Measurements from ENCODE around the gene ARHGEF35. TPM values are rescaled to one million over a fixed set of nuclear protein-coding genes. Genes with fewer than 3 reads are reported as not detected.
"Not testable (repeated sequence)": the region's sequence is repeated elsewhere in the genome, so short reads cannot be mapped to it uniquely, and the experiment has no call there.

Gene ARHGEF35
- total RNA-seq, 1 donor from 2014 or later = 8.6 TPM

DNA sequence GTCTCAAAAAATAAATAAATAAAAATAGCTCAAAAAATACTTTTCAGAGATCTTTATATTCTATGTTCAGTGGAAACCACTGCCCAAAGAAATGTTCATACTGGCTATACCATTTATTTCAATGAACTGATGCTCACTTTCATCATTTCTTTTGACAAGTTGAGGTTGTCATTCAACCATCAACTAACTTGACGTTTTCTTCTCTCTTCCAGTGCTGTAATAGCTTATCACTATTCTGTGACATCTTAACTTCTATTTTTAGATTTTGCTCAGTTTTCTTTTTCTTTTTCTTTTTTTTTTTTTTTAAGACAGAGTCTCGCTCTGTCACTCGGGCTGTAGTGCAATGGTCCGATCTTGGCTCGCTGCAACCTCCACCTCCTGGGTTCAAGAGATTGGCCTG lies 21.0 kb downstream of the ARHGEF35 start:
- H3K27ac Mint-ChIP-seq = no peak overlapping the region
- no peaks in the 10 kb centered on the region for H3K9me3 Mint-ChIP-seq
- H3K36me3 Mint-ChIP-seq = no peaks in the 10 kb centered on the region
- H3K27me3 Mint-ChIP-seq = no peaks in the 10 kb centered on the region
- no peaks in the 10 kb centered on the region for H3K4me1 Mint-ChIP-seq (ENCODE audit: unreplicated experiment)
- no peak overlapping the region for H3K4me3 Mint-ChIP-seq
- TF ChIP-seq, protein P1, sequence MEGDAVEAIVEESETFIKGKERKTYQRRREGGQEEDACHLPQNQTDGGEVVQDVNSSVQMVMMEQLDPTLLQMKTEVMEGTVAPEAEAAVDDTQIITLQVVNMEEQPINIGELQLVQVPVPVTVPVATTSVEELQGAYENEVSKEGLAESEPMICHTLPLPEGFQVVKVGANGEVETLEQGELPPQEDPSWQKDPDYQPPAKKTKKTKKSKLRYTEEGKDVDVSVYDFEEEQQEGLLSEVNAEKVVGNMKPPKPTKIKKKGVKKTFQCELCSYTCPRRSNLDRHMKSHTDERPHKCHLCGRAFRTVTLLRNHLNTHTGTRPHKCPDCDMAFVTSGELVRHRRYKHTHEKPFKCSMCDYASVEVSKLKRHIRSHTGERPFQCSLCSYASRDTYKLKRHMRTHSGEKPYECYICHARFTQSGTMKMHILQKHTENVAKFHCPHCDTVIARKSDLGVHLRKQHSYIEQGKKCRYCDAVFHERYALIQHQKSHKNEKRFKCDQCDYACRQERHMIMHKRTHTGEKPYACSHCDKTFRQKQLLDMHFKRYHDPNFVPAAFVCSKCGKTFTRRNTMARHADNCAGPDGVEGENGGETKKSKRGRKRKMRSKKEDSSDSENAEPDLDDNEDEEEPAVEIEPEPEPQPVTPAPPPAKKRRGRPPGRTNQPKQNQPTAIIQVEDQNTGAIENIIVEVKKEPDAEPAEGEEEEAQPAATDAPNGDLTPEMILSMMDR (conservative IDR thresholded peaks at IDR 0.05) = no peak
- no peak for DNase-seq (ENCODE audit: extremely low spot score, unreplicated experiment)

DNA sequence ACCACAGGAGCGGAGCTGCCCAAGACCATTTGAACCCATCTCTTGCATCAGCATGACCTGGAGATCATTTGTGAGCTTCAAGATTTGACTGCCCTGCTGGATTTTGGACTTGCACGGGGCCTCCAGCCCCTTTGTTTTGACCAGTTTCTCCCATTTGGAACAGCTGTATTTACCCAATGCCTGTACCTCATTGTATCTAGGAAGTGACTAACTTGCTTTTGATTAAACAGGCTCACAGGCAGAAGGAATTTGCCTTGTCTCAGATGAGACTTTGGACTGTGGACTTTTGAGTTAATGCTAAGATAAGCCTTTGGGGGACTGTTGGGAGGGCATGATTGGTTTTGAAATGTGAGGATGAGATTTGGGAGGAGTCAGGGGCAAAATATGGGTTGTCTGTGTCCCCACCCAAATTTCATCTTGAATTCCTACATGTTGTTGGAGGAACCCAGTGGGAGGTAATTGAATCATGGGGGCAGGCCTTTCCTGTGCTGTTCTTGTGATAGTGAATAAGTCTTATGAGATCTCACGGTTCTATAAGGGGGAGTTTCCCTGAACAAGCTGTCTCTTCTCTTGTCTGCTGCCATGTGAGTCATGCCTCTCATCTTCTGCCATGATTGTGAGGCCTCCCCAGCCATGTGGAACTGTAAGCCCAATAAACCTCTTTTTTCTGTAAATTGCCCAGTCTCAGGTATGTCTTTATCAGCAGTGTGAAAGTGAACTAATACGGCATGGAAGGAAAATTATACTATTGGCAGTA lies 23.9 kb downstream of the ARHGEF35 start:
- not testable (repeated sequence) for H3K27ac Mint-ChIP-seq; H3K9me3 Mint-ChIP-seq; H3K4me1 Mint-ChIP-seq (ENCODE audit: unreplicated experiment); DNase-seq (ENCODE audit: extremely low spot score, unreplicated experiment); H3K27me3 Mint-ChIP-seq; H3K36me3 Mint-ChIP-seq; H3K4me3 Mint-ChIP-seq

DNA sequence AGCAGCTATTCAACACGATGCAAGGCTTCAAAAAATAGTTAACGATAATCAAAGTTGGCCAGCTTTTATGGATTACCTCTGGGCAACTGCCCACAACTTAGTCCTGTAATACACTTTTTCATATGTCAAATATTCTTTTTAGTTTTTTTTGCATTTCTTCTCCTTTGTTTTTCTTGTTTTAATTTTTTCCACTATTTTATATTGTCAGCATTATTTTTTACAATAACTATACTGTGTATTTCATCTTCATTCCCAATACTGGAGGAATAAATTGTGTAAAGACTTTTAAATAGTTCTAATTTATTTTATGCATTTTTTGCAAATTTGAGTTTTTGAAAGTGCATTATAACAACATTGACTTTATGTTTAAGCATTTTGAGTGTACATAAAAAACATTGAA lies 30.8 kb downstream of the ARHGEF35 start:
- DNase-seq (ENCODE audit: extremely low spot score, unreplicated experiment) = no peak
- Mint-ChIP-seq H3K4me3 (no peak overlapping the region), H3K9me3 (no peaks in the 10 kb centered on the region), H3K4me1 (ENCODE audit: unreplicated experiment) (no peaks in the 10 kb centered on the region), H3K27me3 (no peaks in the 10 kb centered on the region), H3K27ac (no peak overlapping the region), H3K36me3 (no peaks in the 10 kb centered on the region)
- TF ChIP-seq, protein P1 (conservative IDR thresholded peaks at IDR 0.05) = no peak

DNA sequence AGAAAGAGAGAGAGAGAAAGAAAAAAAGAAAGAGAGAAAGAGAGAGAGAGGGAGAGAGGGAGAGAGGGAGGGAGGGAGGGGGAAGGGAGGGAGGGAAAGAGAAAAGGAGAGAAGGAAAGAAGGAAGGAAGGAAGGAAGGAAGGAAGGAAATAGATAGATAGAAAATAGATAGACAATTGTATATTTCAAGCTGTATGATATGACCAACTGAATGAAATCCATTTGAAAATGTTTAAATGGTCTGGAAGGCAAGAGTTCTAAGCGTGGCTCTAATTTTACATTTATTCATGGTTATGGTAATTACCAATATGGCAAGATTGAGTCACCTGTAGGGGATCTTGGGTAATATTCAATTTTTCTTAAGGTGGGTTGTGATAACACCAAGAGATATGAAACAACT lies 36.8 kb downstream of the ARHGEF35 start:
- no peaks in the 10 kb centered on the region for H3K4me1 Mint-ChIP-seq (ENCODE audit: unreplicated experiment)
- no peak overlapping the region for H3K27ac Mint-ChIP-seq
- DNase-seq (ENCODE audit: extremely low spot score, unreplicated experiment) = no peak
- H3K36me3 Mint-ChIP-seq = no peaks in the 10 kb centered on the region
- H3K4me3 Mint-ChIP-seq = no peak overlapping the region
- no peaks in the 10 kb centered on the region for H3K9me3 Mint-ChIP-seq
- no peaks in the 10 kb centered on the region for H3K27me3 Mint-ChIP-seq
- TF ChIP-seq, protein P1 (conservative IDR thresholded peaks at IDR 0.05) = no peak

DNA sequence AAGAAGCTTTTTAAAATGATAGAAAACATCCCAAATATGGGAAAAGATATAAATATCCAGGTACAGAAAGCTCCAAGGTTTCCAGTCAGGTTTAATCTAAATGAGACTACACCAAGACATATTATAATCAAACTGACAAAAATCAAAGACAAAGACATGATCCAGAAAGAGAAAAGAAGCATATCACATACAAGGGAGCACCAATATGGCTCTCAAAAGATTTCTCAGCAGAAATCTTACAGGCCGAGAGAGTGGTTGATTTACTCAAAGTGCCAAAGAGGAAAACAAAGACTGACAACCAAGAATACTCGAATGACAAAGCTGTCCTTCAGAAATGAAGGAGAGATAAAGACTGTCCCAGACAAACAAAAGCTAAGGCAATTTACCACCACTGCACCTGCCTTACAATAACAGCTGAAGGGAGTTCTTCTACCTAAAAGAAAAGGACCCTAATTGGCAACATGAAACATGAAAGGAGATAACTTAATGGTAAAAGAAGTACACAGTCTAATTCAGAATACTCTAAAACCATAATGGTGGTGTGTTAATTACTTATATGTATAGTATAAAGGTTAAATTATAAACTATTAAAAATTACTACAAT lies 47.3 kb downstream of the ARHGEF35 start:
- TF ChIP-seq, protein P1 (conservative IDR thresholded peaks at IDR 0.05) = no peak
- Mint-ChIP-seq H3K9me3 (peaks cover 11% of the 10 kb centered on the region), H3K27ac (no peak overlapping the region), H3K27me3 (no peaks in the 10 kb centered on the region), H3K4me1 (ENCODE audit: unreplicated experiment) (no peaks in the 10 kb centered on the region), H3K36me3 (no peaks in the 10 kb centered on the region), H3K4me3 (no peak overlapping the region)
- no peak for DNase-seq (ENCODE audit: extremely low spot score, unreplicated experiment)

DNA sequence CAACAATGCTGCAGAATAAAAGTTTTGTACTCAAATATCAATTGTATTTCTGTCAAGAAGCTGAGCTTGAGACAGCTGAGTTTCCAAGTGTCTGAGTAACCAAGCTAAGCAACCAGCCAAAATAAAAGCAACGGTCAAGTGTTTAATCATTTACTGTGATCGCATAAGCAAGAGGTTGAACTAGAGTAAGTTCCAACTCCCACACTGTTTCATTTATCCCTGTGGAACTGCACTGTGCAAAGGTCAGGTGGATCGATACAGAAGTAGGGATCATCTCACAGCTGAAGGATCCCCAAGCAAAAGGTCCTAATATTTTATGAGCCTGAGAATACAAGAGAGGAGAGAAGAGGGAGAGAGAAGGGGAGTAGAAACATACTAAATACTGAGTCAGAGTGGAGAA lies 51.2 kb downstream of the ARHGEF35 start:
- TF ChIP-seq, protein P1 (conservative IDR thresholded peaks at IDR 0.05) = no peak
- Mint-ChIP-seq H3K27me3 (no peaks in the 10 kb centered on the region), H3K36me3 (no peaks in the 10 kb centered on the region), H3K9me3 (peaks cover 11% of the 10 kb centered on the region), H3K4me1 (ENCODE audit: unreplicated experiment) (no peaks in the 10 kb centered on the region), H3K4me3 (no peak overlapping the region), H3K27ac (no peak overlapping the region)
- no peak for DNase-seq (ENCODE audit: extremely low spot score, unreplicated experiment)
